T-cell (primary cell): Measurements from ENCODE around the gene PARD3. TPM values are rescaled to one million over a fixed set of nuclear protein-coding genes. Genes with fewer than 3 reads are reported as not detected.

Experiments used
- ATAC-seq, 4 experiments: fragments of 200-7000 bp in 3 of 4; fragments of 150-1000 bp in 1 of 4; cut with Tn5 transposase; replicated peaks in 1 of 4; 1 replicate in 3 of 4; 2 replicates in 1 of 4; pipeline ENCODE4 v1.10.0; 2021; ENCODE audit warnings: moderate library complexity in 3 of 4, mild to moderate bottlenecking in 2 of 4, moderate number of reproducible peaks in 1 of 4
- CTCF ChIA-PET, 2 donors: fragments of 300-600 bp; sonication (Branson Sonifier 250); formaldehyde crosslinking; loops; one replicate each; lab custom pipeline; 2022; ENCODE audit warnings: antibody characterized with exemption in 2 of 2; lab: Charles Lee
- POLR2A ChIA-PET, 2 donors: fragments of 300-600 bp; sonication (Branson Sonifier 250); formaldehyde crosslinking; loops; one replicate each; lab custom pipeline; 2022; ENCODE audit warnings: antibody characterized with exemption in 2 of 2; lab: Charles Lee
- DNase-seq, 35 experiments: peaks; one replicate each; pipeline versions ENCODE4 v3.0.0 to v3.0.0-alpha.2; 2013 to 2023
- H3K27ac ChIP-seq: one replicate; pipeline ENCODE4 v1.5.1; 2013; ENCODE audit warnings: low read length
- H3K27me3 ChIP-seq, 2 experiments: replicated peaks in 1 of 2; 1 replicate in 1 of 2; 2 replicates in 1 of 2; pipeline versions ENCODE4 v1.6.1 to v1.7.0; 2013; ENCODE audit warnings: low read length in 1 of 2, mixed read lengths in 1 of 2; ENCODE audit not compliant: control insufficient read depth in 2 of 2, insufficient read depth in 2 of 2; ENCODE audit errors: extremely low read depth in 1 of 2
- H3K36me3 ChIP-seq, 2 donors: 1 replicate in 1 of 2; 2 replicates in 1 of 2; pipeline versions ENCODE4 v1.6.1 to v1.7.0; 2013; ENCODE audit warnings: low read length in 1 of 2; ENCODE audit not compliant: control insufficient read depth in 2 of 2, insufficient read depth in 1 of 2; ENCODE audit errors: extremely low read depth in 1 of 2
- H3K4me1 ChIP-seq, 2 experiments: 1 replicate in 1 of 2; 2 replicates in 1 of 2; pipeline versions ENCODE4 v1.6.1 to v1.7.0; 2013; ENCODE audit warnings: low read length in 2 of 2, mixed read lengths in 1 of 2; ENCODE audit not compliant: insufficient read depth in 2 of 2, control insufficient read depth in 1 of 2; ENCODE audit errors: extremely low read depth in 1 of 2
- H3K4me3 ChIP-seq, 2 donors: 1 replicate in 1 of 2; 2 replicates in 1 of 2; pipeline versions ENCODE4 v1.5.1 to v1.7.0; 2013; ENCODE audit warnings: mild to moderate bottlenecking in 2 of 2, low read length in 1 of 2, moderate library complexity in 1 of 2; ENCODE audit not compliant: control insufficient read depth in 1 of 2; ENCODE audit errors: extremely low read depth in 1 of 2
- H3K9me3 ChIP-seq: 2 replicates; pipeline ENCODE4 v1.7.0; 2013
- H3K27ac Mint-ChIP-seq, 2 donors: one replicate each; pipeline ENCODE4 v1.8.0; 2020 to 2021; ENCODE audit warnings: mild to moderate bottlenecking in 2 of 2, mixed read lengths in 2 of 2
- H3K27me3 Mint-ChIP-seq, 2 donors: one replicate each; pipeline ENCODE4 v1.8.0; 2021 to 2022; ENCODE audit warnings: mixed read lengths in 2 of 2
- H3K36me3 Mint-ChIP-seq: one replicate; pipeline ENCODE4 v1.8.0; 2021; ENCODE audit warnings: mixed read lengths
- H3K4me1 Mint-ChIP-seq, 3 donors: one replicate each; pipeline ENCODE4 v1.8.0; 2020 to 2022; ENCODE audit warnings: mixed read lengths in 3 of 3, mild to moderate bottlenecking in 1 of 3
- H3K4me3 Mint-ChIP-seq, 3 donors: one replicate each; pipeline ENCODE4 v1.8.0; 2020 to 2022; ENCODE audit warnings: mild to moderate bottlenecking in 3 of 3, mixed read lengths in 3 of 3, moderate library complexity in 3 of 3
- H3K9me3 Mint-ChIP-seq, 3 donors: one replicate each; pipeline ENCODE4 v1.8.0; 2020 to 2022; ENCODE audit warnings: mixed read lengths in 3 of 3
- WGBS: methylation state at CpG from one replicate; pipeline ENCODE4 v1.1.5; 2013; ENCODE audit warnings: missing lambda C conversion rate; ENCODE audit not compliant: insufficient coverage; 5-methylcytosine and 5-hydroxymethylcytosine counted together
- total RNA-seq, 35 experiments: library from RNA in 6 of 35; stranded (reverse) in 6 of 35; fragments of 120-200 nt in 1 of 35; gene quantifications; one replicate each; pipeline versions ENCODE4 v1.2.1 to v1.2.4 and lab custom pipeline; 2013 to 2026

The PARD3 gene
- total RNA-seq, 5 donors from 2014 or later (not counting 1 experiment from before 2014, with no cell fraction given): 0.36 to 0.92 (median 0.65) TPM

- ChIA-PET CTCF (no interaction called here), POLR2A (no interaction called here)
- DNase-seq (no peak), ATAC-seq (no peak)
- Histone ChIP-seq H3K27me3 (no peaks in the 10 kb centered on the region), H3K27ac (no peak overlapping the region), H3K36me3 (no peaks in the 10 kb centered on the region), H3K9me3 (no peaks in the 10 kb centered on the region), H3K4me1 (no peaks in the 10 kb centered on the region), H3K4me3 (no peak overlapping the region)
- Mint-ChIP-seq H3K36me3 (no peaks in the 10 kb centered on the region), H3K4me3 (no peak overlapping the region), H3K27ac (no peak overlapping the region), H3K9me3 (peaks cover 0 to 4% (median 0%) of the 10 kb centered on the region in 3 donors), H3K27me3 (peaks cover 5 to 8% of the 10 kb centered on the region in 2 donors), H3K4me1 (no peaks in the 10 kb centered on the region)
- WGBS: 40% methylated on average over 1 of the region's 1 CpG
Measured at GRCh38 chr10:34262985-34263384, 552.1 kb downstream of the PARD3 start.

GRCh38 chr10:34260904-34261303, 554.2 kb downstream of the PARD3 start:
- Mint-ChIP-seq H3K36me3 (no peaks in the 10 kb centered on the region), H3K4me3 (no peak overlapping the region), H3K9me3 (no peaks in the 10 kb centered on the region), H3K27ac (no peak overlapping the region), H3K27me3 (peaks cover 4 to 5% of the 10 kb centered on the region in 2 donors), H3K4me1 (no peaks in the 10 kb centered on the region)
- ChIA-PET CTCF (no interaction called here), POLR2A (no interaction called here)
- Histone ChIP-seq H3K4me3 (no peak overlapping the region), H3K27ac (no peak overlapping the region), H3K4me1 (no peaks in the 10 kb centered on the region), H3K36me3 (no peaks in the 10 kb centered on the region), H3K9me3 (no peaks in the 10 kb centered on the region), H3K27me3 (no peaks in the 10 kb centered on the region)
- ATAC-seq: no peak
- no peak for DNase-seq
- WGBS: no CpG with 5 or more reads among the region's 5 CpGs

- H3K9me3 ChIP-seq: no peaks in the 10 kb centered on the region
- H3K36me3 ChIP-seq: no peaks in the 10 kb centered on the region
- no peaks in the 10 kb centered on the region for H3K36me3 Mint-ChIP-seq
- DNase-seq (no peak), ATAC-seq (no peak)
- H3K27me3 Mint-ChIP-seq: peaks cover 4 to 5% of the 10 kb centered on the region in 2 donors
- H3K9me3 Mint-ChIP-seq: no peaks in the 10 kb centered on the region
- WGBS: 86% methylated on average over 2 of the region's 4 CpGs
- peaks cover 0 to 6% (median 6%) of the 10 kb centered on the region in 3 donors for H3K4me1 Mint-ChIP-seq
- H3K27ac Mint-ChIP-seq: no peak overlapping the region
- H3K27me3 ChIP-seq: no peaks in the 10 kb centered on the region
- no peaks in the 10 kb centered on the region for H3K4me1 ChIP-seq
- H3K27ac ChIP-seq: no peak overlapping the region
- ChIA-PET POLR2A (no interaction called here), CTCF (no interaction called here)
- H3K4me3 ChIP-seq: no peak overlapping the region
- H3K4me3 Mint-ChIP-seq: no peak overlapping the region
Measured at GRCh38 chr10:34256216-34256615, 558.9 kb downstream of the PARD3 start.

GRCh38 chr10:34255035-34255434, 560.1 kb downstream of the PARD3 start:
- ChIA-PET POLR2A (no interaction called here), CTCF (interaction anchor here in 1 of 2 donors (0.6 kb wide), 1 partner anchor 48 kb away, joined by 3 read pairs; no protein-coding TSS in a partner anchor)
- Histone ChIP-seq H3K36me3 (no peaks in the 10 kb centered on the region), H3K27ac (no peak overlapping the region), H3K27me3 (no peaks in the 10 kb centered on the region), H3K4me1 (peaks cover 0 to 3% of the 10 kb centered on the region in 2 experiments), H3K4me3 (no peak overlapping the region), H3K9me3 (no peaks in the 10 kb centered on the region)
- no peak for DNase-seq
- H3K27me3 Mint-ChIP-seq: peaks cover 0 to 2% of the 10 kb centered on the region in 2 donors
- H3K27ac Mint-ChIP-seq: no peak overlapping the region
- ATAC-seq: no peak
- no peaks in the 10 kb centered on the region for H3K9me3 Mint-ChIP-seq
- no peaks in the 10 kb centered on the region for H3K36me3 Mint-ChIP-seq
- no CpG with 5 or more reads among the region's 3 CpGs for WGBS
- peaks cover 0 to 13% (median 13%) of the 10 kb centered on the region in 3 donors for H3K4me1 Mint-ChIP-seq
- no peak overlapping the region for H3K4me3 Mint-ChIP-seq

- H3K27me3 ChIP-seq: no peaks in the 10 kb centered on the region
- no peak for DNase-seq
- POLR2A ChIA-PET: no interaction called here
- CTCF ChIA-PET: interaction anchor here in 1 of 2 donors (0.6 kb wide), 1 partner anchor 49 kb away, joined by 3 read pairs; no protein-coding TSS in a partner anchor
- Mint-ChIP-seq H3K9me3 (no peaks in the 10 kb centered on the region), H3K27me3 (peaks cover 0 to 2% of the 10 kb centered on the region in 2 donors), H3K4me3 (no peak overlapping the region), H3K4me1 (peaks cover 0 to 16% (median 15%) of the 10 kb centered on the region in 3 donors), H3K36me3 (no peaks in the 10 kb centered on the region), H3K27ac (no peak overlapping the region)
- H3K4me3 ChIP-seq: no peak overlapping the region
- H3K36me3 ChIP-seq: no peaks in the 10 kb centered on the region
- no peak for ATAC-seq
- no peaks in the 10 kb centered on the region for H3K9me3 ChIP-seq
- peaks cover 0 to 3% of the 10 kb centered on the region in 2 experiments for H3K4me1 ChIP-seq
- no peak overlapping the region for H3K27ac ChIP-seq
Measured at GRCh38 chr10:34254596-34254995, 560.5 kb downstream of the PARD3 start.

GRCh38 chr10:34252111-34252510, 563.0 kb downstream of the PARD3 start:
- no peak for ATAC-seq
- WGBS: 67% methylated on average over 5 of the region's 7 CpGs

More at GRCh38 chr10:34252111-34252510, 563.0 kb downstream of the PARD3 start:
- H3K27me3 Mint-ChIP-seq: no peaks in the 10 kb centered on the region
- H3K9me3 Mint-ChIP-seq: no peaks in the 10 kb centered on the region
- Histone ChIP-seq H3K27ac (no peak overlapping the region), H3K9me3 (no peaks in the 10 kb centered on the region), H3K27me3 (no peaks in the 10 kb centered on the region), H3K4me3 (no peak overlapping the region), H3K4me1 (peaks cover 0 to 3% of the 10 kb centered on the region in 2 experiments), H3K36me3 (no peaks in the 10 kb centered on the region)
- H3K4me3 Mint-ChIP-seq: no peak overlapping the region
- no peak for DNase-seq
- peaks cover 0 to 16% (median 15%) of the 10 kb centered on the region in 3 donors for H3K4me1 Mint-ChIP-seq
- CTCF ChIA-PET: no interaction called here
- POLR2A ChIA-PET: no interaction called here
- no peaks in the 10 kb centered on the region for H3K36me3 Mint-ChIP-seq
- no peak overlapping the region for H3K27ac Mint-ChIP-seq
